Uterus (tissue), 2 donors: ENCODE data around the gene PNCK.

Experiments
- CTCF ChIP-seq, 4 experiments: fragments of 200-600 bp in 2 of 4; fragments of 450-650 bp in 2 of 4; sonication (generic) in 2 of 4; IDR thresholded peaks; one replicate each; pipeline ENCODE4 v1.5.1; 2016 to 2019; ENCODE audit warnings: antibody characterized with exemption in 4 of 4, mild to moderate bottlenecking in 2 of 4, moderate library complexity in 1 of 4
- POLR2A ChIP-seq, 2 donors: fragments of 450-650 bp; IDR thresholded peaks; one replicate each; pipeline ENCODE4 v1.6.1; 2016; ENCODE audit warnings: antibody characterized with exemption in 2 of 2, mild to moderate bottlenecking in 1 of 2, moderate library complexity in 1 of 2

- TF ChIP-seq POLR2A (IDR thresholded peaks at IDR 0.05): no peak
- TF ChIP-seq CTCF (IDR thresholded peaks at IDR 0.05): no peak
Measured at GRCh38 chrX:153719238-153719637, 45.6 kb upstream of the PNCK start.
